ELF-1 (cell line): ENCODE data around the gene SHMT1.
"Not testable (repeated sequence)": the region's sequence is repeated elsewhere in the genome, so short reads cannot be mapped to it uniquely, and the experiment has no call there.

Experiments
- DNase-seq: peaks from one replicate; pipeline ENCODE4 v3.0.0-alpha.2; 2016; ENCODE audit warnings: low read depth, low spot score

The SHMT1 gene

GRCh38 chr17:18326572-18326971 lies 36.8 kb downstream of the SHMT1 start:
- no peak for DNase-seq

GRCh38 chr17:18326039-18326438 lies 37.3 kb downstream of the SHMT1 start:
- no peak for DNase-seq

GRCh38 chr17:18324140-18325050 lies 39.0 kb downstream of the SHMT1 start:
- DNase-seq = no peak

- DNase-seq = no peak
Measured at GRCh38 chr17:18323507-18324139, 39.7 kb downstream of the SHMT1 start.

- DNase-seq = no peak
Measured at GRCh38 chr17:18323007-18323406, 40.3 kb downstream of the SHMT1 start.

GRCh38 chr17:18322522-18322921 lies 40.8 kb downstream of the SHMT1 start:
- DNase-seq = no peak

GRCh38 chr17:18321309-18321708 lies 42.0 kb downstream of the SHMT1 start:
- no peak for DNase-seq

- no peak for DNase-seq
Measured at GRCh38 chr17:18320301-18320700, 43.0 kb downstream of the SHMT1 start.

- peak; percentile 80 for DNase-seq
Measured at GRCh38 chr17:18319604-18320256, 43.6 kb downstream of the SHMT1 start.

GRCh38 chr17:18318771-18319450 lies 44.4 kb downstream of the SHMT1 start:
- DNase-seq = peak; percentile 34

- no peak for DNase-seq
Measured at GRCh38 chr17:18318117-18318516, 45.2 kb downstream of the SHMT1 start.

GRCh38 chr17:18315961-18316360 lies 47.4 kb downstream of the SHMT1 start:
- DNase-seq = no peak

- DNase-seq = no peak
Measured at GRCh38 chr17:18315562-18315922, 47.8 kb downstream of the SHMT1 start.

- DNase-seq = peak; percentile 97
Measured at GRCh38 chr17:18314731-18315561, 48.4 kb downstream of the SHMT1 start, which contains the start of the genes SMCR8 and TOP3A. TSS of gene SMCR8 (plus strand) at chr17:18315293. CDS start at chr17:18315790, 497 bp downstream. TSS of gene TOP3A (minus strand) at chr17:18314994. CDS start at chr17:18314778, 216 bp downstream.

GRCh38 chr17:18314059-18314730 lies 49.2 kb downstream of the SHMT1 start:
- peak; percentile 47 for DNase-seq

- no peak for DNase-seq
Measured at GRCh38 chr17:18309202-18309601, 54.1 kb downstream of the SHMT1 start.

- peak; percentile 59 for DNase-seq
Measured at GRCh38 chr17:18303206-18303605, 60.1 kb downstream of the SHMT1 start.

GRCh38 chr17:18300725-18301480 lies 62.4 kb downstream of the SHMT1 start:
- DNase-seq = no peak

- DNase-seq = not testable (repeated sequence)
Measured at GRCh38 chr17:18298061-18298460, 65.3 kb downstream of the SHMT1 start.
